IPS-11a (cell line): ENCODE measurements around the gene RYR2.

Experiments
- H3K4me3 ChIP-seq: one replicate; pipeline ENCODE4 v1.5.1; 2013; ENCODE audit warnings: low read depth, low read length, control low read depth

RYR2 gene

GRCh38 chr1:237634922-237635321, 592.9 kb downstream of the RYR2 start:
- no peak overlapping the region for H3K4me3 ChIP-seq

GRCh38 chr1:237638555-237638954, 596.6 kb downstream of the RYR2 start:
- H3K4me3 ChIP-seq, result no peak overlapping the region

GRCh38 chr1:237640011-237640671, 598.2 kb downstream of the RYR2 start:
- no peak overlapping the region for H3K4me3 ChIP-seq

- H3K4me3 ChIP-seq, result no peak overlapping the region
These were observed 599.0 kb downstream of the RYR2 start for GRCh38 chr1:237640966-237641365.

GRCh38 chr1:237650809-237651208, 608.8 kb downstream of the RYR2 start:
- H3K4me3 ChIP-seq, result no peak overlapping the region

- H3K4me3 ChIP-seq, result no peak overlapping the region
These were observed 613.8 kb downstream of the RYR2 start for GRCh38 chr1:237655778-237656177.

GRCh38 chr1:237664348-237664747, 622.4 kb downstream of the RYR2 start:
- no peak overlapping the region for H3K4me3 ChIP-seq

DNA sequence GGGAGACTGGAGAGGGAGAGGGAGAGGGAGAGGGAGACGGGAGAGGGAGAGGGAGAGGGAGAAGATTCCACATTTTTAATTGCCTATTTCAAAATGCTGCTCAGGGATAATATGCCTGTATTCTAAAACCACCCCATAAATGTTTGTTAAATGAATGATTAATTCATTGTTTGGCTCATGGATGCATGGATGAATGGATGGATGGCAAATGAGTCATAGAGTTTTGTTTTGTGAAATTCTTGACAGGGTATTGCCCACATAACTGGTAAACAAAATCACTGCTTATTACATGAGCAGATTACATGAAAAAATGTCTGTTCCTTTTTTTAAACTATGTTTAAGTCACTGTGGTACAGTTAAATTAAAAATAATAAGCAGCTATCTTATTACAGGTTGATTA, 628.3 kb downstream of the RYR2 start:
- H3K4me3 ChIP-seq, result no peak overlapping the region

GRCh38 chr1:237671262-237671661, 629.3 kb downstream of the RYR2 start:
- no peak overlapping the region for H3K4me3 ChIP-seq

- no peak overlapping the region for H3K4me3 ChIP-seq
These were observed 630.0 kb downstream of the RYR2 start for GRCh38 chr1:237671935-237672334.

DNA sequence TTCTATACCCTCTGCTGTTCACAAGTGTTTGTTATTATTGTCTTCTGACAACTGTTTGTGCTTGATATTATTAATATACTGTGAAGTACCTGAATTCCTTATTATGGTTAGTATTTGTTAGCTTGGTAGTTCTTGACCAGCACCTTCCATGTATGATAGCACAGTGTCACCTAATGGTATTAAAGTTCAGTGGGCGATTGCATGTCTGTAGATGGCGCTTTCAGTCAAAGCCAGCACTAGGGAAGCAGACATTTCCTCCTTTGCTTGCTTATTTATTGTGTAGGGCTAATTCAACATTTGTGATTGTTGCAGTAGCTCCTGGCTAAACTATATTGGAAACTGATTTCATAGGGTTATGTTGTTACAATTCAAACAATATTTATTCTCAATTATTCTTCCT, 630.8 kb downstream of the RYR2 start:
- no peak overlapping the region for H3K4me3 ChIP-seq

DNA sequence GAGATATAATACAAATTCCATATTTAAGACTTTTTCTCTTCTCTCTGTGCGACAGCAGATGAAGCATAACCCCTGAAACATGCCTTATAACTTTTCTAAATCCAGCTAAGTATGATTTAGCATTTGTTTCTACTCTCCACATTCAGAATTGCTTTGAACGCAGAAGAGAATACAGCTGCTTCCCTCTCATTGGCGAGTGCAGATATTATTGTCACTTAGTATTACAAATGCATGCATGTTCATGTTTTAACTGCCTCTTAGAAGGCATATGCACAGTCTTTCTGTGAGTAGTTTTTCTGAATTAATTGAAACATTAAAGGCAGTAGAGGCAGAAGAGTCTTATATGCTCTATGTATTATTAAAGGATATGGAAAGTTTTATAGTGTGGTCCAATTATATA, 631.6 kb downstream of the RYR2 start:
- no peak overlapping the region for H3K4me3 ChIP-seq

- H3K4me3 ChIP-seq, result no peak overlapping the region
These were observed 636.0 kb downstream of the RYR2 start for GRCh38 chr1:237677979-237678378.

DNA sequence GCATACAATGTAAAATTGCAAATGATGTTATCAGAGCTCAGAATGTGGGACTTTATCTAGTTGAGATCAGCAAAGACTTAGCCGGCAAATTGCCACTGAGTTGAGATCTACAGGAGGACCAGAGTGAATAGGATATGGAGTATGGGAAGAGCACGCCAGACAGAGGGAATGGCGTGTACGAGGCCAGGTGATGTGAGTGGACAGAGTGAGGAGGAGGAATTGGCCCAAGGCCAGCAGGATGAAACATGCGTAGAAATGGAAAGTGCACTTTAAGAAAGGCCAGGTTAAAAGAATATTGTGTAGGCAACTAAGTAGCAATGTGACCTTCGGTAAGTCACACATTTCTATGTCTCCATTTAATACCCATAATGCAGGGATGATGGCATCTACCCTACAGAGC, 637.7 kb downstream of the RYR2 start:
- no peak overlapping the region for H3K4me3 ChIP-seq

- H3K4me3 ChIP-seq, result no peak overlapping the region
These were observed 639.2 kb downstream of the RYR2 start for GRCh38 chr1:237681210-237681609.

- no peak overlapping the region for H3K4me3 ChIP-seq
These were observed 642.3 kb downstream of the RYR2 start for GRCh38 chr1:237684236-237684635.

DNA sequence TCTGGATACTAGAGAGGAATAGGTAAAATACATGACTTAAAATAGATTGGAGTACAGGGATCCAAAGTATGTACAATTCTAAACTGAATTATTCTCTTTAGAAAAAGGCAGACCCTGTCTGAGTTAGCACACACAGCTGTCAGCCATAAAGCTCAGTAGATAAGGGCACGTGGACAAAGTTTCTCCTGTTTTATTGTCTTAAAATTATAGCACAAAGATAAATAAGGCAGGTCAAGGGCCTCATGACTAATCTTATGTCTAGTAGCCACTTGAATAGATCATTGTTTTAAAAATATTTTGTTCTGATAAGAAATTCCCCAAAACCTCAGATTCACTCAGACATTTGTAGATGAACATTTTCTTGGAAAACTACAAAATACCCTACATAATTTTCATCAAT, 643.6 kb downstream of the RYR2 start:
- H3K4me3 ChIP-seq, result no peak overlapping the region

- H3K4me3 ChIP-seq, result no peak overlapping the region
These were observed 645.8 kb downstream of the RYR2 start for GRCh38 chr1:237687804-237688203.

GRCh38 chr1:237690656-237691055, 648.7 kb downstream of the RYR2 start:
- no peak overlapping the region for H3K4me3 ChIP-seq

DNA sequence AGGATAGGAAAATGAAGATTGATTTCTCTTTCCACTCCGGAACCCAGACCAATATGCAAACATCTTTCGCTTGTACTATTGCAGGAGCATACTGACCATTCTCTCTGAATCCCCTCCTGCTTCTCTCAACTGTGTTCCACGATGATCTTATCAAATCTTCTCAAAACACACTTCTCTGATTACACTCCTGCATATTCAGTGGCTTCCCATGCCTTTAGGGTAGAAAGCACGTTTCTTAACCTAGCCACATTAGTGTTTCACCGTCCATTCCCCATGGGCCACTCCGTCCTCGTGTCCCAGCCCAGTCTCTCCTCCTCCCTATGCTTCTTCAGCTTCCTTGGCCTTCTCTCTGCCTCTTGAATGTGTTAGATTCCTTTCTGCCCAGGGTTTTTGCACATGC, 650.3 kb downstream of the RYR2 start:
- no peak overlapping the region for H3K4me3 ChIP-seq

GRCh38 chr1:237695878-237696277, 653.9 kb downstream of the RYR2 start:
- H3K4me3 ChIP-seq, result no peak overlapping the region

GRCh38 chr1:237700181-237700580, 658.2 kb downstream of the RYR2 start:
- no peak overlapping the region for H3K4me3 ChIP-seq

DNA sequence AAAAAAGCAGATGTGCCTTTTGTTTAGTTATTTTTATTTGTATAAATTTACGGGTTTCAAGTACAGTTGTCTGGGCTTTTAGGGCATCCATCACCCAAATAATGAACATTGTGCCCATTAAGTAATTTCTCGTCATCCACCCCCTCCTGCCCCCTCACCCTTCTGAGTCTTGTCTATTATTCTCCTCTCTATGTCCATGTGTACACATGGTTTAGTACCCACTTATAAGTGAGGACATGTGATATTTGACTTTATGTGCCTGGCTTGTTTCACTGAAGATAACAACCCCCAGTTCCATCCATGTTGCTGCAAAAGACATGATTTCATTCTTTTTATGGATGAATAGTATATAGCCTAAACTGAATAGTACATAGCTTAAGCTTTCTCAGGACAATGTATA, 659.5 kb downstream of the RYR2 start:
- no peak overlapping the region for H3K4me3 ChIP-seq
